Measurements from ENCODE around the gene SLC5A3. TPM values are rescaled to one million over a fixed set of nuclear protein-coding genes. Genes with fewer than 3 reads are reported as not detected.

The SLC5A3 gene
- total and polyA plus RNA-seq, 7 donors, result 0.70 to 17.2 (median 5.8) TPM

DNA sequence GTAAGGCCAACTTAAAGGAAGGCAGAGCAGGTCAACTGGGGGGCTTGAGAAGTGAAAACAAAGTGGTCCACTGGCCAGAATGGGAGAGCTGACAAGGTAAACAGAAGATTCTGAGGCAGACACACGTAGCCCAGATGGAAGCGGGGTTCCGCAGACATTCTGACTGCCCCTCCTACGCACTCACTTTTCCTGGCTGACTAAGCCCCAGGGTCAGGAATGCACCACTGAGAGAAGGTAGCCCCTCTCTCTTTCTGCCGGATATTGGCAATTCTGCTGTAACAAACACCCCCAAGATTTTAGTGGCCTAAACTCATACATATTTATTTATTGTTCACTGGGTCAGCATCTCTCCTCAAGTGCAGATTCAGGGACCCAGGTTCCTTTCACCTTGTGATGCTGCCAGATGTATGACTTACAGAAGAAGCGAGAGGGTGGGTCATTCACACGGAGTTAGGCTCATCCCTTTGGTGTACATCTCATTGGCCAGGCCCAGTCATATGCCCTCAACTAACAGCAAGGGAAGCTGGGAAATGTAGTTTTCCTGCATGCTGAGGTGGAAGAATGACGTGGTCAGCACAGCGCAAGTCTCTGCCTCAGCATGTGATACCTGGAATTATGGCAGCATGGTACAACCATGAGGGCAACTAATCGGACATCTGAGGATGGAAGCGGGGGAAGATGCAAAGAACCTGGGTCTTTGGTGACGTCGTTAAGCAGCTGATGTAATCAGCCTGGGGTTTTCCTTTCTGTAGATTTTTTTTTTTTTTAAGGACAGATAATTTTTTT is 43.4 kb upstream of the SLC5A3 start:
- no peaks in the 10 kb centered on the region for H3K4me1 ChIP-seq
- peak overlapping the region; percentile 40 for H3K4me3 ChIP-seq
- peak in 1 of 2 donors; percentile 20 for DNase-seq

DNA sequence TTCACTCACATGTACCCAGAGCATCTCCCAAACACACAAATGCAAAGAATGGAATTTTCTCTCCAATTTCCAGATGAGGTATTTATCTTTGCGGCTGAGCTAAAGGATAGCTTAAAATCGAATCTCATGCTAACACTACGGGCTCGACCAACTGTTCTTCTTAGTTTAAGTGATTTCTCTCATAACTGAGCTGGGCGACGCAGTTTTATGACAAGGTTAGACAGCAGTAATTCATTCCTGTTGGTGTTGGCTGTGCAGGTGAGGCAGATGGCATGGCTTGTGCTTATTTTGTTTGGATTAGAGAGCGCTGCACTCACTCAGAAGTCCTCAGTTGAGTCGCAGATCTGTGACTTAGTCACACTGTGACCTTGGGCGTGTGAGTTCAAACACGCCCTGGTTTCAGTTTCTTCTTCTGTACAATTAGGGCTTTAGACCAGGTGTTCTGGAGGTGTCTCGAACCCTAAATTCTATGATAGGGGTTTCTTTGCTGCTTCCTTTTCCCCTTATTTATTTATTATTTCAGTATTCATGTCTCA is 41.5 kb upstream of the SLC5A3 start:
- 81 to 88% (median 83%) methylated on average over 11 of the region's 11 CpGs for WGBS, 3 donors

More for the DNA sequence above, 43.4 kb upstream of the SLC5A3 start:
- intact Hi-C loops (cut with DNase I), result loop anchor here in 1 of 2 donors (5.0 kb wide), 1 partner anchor 47 kb away; no protein-coding TSS in a partner anchor
- no peaks in the 10 kb centered on the region for H3K27me3 ChIP-seq (ENCODE audit: insufficient read depth in 3 of 3, low read length in 2 of 3)
- 37 to 50% (median 48%) methylated on average over 13 of the region's 13 CpGs for WGBS, 3 donors
- peak; percentile 98 to 100 (median 99) for ATAC-seq
- no peaks in the 10 kb centered on the region for H3K36me3 ChIP-seq (ENCODE audit: insufficient read depth in 1 of 2, low read depth in 1 of 2)
- H3K9me3 ChIP-seq, result no peaks in the 10 kb centered on the region
- TF ChIP-seq, protein P1, sequence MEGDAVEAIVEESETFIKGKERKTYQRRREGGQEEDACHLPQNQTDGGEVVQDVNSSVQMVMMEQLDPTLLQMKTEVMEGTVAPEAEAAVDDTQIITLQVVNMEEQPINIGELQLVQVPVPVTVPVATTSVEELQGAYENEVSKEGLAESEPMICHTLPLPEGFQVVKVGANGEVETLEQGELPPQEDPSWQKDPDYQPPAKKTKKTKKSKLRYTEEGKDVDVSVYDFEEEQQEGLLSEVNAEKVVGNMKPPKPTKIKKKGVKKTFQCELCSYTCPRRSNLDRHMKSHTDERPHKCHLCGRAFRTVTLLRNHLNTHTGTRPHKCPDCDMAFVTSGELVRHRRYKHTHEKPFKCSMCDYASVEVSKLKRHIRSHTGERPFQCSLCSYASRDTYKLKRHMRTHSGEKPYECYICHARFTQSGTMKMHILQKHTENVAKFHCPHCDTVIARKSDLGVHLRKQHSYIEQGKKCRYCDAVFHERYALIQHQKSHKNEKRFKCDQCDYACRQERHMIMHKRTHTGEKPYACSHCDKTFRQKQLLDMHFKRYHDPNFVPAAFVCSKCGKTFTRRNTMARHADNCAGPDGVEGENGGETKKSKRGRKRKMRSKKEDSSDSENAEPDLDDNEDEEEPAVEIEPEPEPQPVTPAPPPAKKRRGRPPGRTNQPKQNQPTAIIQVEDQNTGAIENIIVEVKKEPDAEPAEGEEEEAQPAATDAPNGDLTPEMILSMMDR (IDR thresholded peaks at IDR 0.05), result no peak
- H3K27ac ChIP-seq, result no peak overlapping the region

DNA sequence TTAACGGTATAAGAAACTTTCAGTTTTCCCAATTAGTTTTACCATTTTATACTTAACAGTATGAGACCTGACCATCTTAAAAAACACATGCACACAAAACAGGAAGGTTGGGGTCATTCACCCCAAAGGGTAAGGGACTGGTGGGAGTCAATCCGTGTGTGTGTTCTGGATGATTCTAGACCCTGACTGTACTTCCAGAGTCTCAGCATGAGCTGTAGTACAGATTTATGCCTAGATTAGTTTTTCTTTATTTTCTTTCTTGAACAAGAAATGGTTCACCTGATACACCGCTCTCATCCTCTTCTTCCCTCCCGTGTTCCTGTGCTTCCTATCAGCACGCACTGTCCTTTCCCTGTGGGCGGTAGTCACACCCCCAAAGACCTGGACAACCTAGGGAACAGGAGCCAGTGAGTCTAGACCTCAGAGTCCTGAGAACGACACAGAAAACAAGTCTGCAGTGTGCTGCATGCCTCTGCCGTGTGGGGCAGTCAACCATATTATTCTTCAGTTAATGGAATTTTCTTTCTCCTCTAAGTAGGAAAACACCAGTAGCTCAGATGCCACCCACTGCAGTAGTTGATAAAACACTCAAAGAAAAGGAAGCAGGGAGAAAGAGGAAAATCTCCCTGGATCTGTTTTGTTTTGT is 38.9 kb upstream of the SLC5A3 start:
- TF ChIP-seq, protein P1 (IDR thresholded peaks at IDR 0.05), result no peak
- no peaks in the 10 kb centered on the region for H3K4me1 ChIP-seq
- H3K36me3 ChIP-seq (ENCODE audit: insufficient read depth in 1 of 2, low read depth in 1 of 2), result no peaks in the 10 kb centered on the region
- DNase-seq (no peak), ATAC-seq (no peak)
- H3K27ac ChIP-seq, result no peak overlapping the region
- H3K27me3 ChIP-seq (ENCODE audit: insufficient read depth in 3 of 3, low read length in 2 of 3), result no peaks in the 10 kb centered on the region
- H3K9me3 ChIP-seq, result no peaks in the 10 kb centered on the region
- WGBS, 3 donors, result 65 to 74% (median 72%) methylated on average over 8 of the region's 8 CpGs
- intact Hi-C loops (cut with DNase I), result no loop called here
- no peak overlapping the region for H3K4me3 ChIP-seq

More for the DNA sequence above, 41.5 kb upstream of the SLC5A3 start:
- no peaks in the 10 kb centered on the region for H3K9me3 ChIP-seq
- H3K27me3 ChIP-seq (ENCODE audit: insufficient read depth in 3 of 3, low read length in 2 of 3), result no peaks in the 10 kb centered on the region
- ATAC-seq (no peak), DNase-seq (no peak)
- H3K4me3 ChIP-seq, result no peak overlapping the region
- intact Hi-C loops (cut with DNase I), result no loop called here
- H3K4me1 ChIP-seq, result no peaks in the 10 kb centered on the region
- TF ChIP-seq, protein P1 (IDR thresholded peaks at IDR 0.05), result no peak
- H3K36me3 ChIP-seq (ENCODE audit: insufficient read depth in 1 of 2, low read depth in 1 of 2), result no peaks in the 10 kb centered on the region
- no peak overlapping the region for H3K27ac ChIP-seq

- H3K36me3 ChIP-seq (ENCODE audit: insufficient read depth in 1 of 2, low read depth in 1 of 2), result no peaks in the 10 kb centered on the region
- no peaks in the 10 kb centered on the region for H3K4me1 ChIP-seq
- intact Hi-C loops (cut with DNase I), result no loop called here
- no peaks in the 10 kb centered on the region for H3K9me3 ChIP-seq
- no peak overlapping the region for H3K27ac ChIP-seq
- no peak overlapping the region for H3K4me3 ChIP-seq
- DNase-seq (no peak), ATAC-seq (no peak)
- H3K27me3 ChIP-seq (ENCODE audit: insufficient read depth in 3 of 3, low read length in 2 of 3), result no peaks in the 10 kb centered on the region
- WGBS, 3 donors, result 79 to 87% (median 82%) methylated on average over 8 of the region's 8 CpGs
- TF ChIP-seq, protein P1 (IDR thresholded peaks at IDR 0.05), result no peak
Observed at GRCh38 chr21:34035619-34036354, 37.6 kb upstream of the SLC5A3 start.

Data from psoas muscle (tissue), 8 donors.